Neural progenitor cell (in vitro differentiated cells): ENCODE data around the gene MRGPRX3. TPM values are rescaled to one million over a fixed set of nuclear protein-coding genes. Genes with fewer than 3 reads are reported as not detected.
A peak's percentile ranks its signal among the peaks of the same experiment; 100 is the strongest.

ENCODE experiments used
- DNase-seq: peaks from one replicate; pipeline ENCODE4 v3.0.0-alpha.2; 2016; ENCODE audit warnings: low spot score
- H2AFZ ChIP-seq: fragments of 200-600 bp; sonication (generic); replicated peaks from 2 replicates; pipeline ENCODE4 v1.6.1; 2016; ENCODE audit warnings: antibody characterized with exemption
- H3F3A ChIP-seq: fragments of 200-600 bp; sonication (generic); 2 replicates; pipeline ENCODE4 v1.6.1; 2016; ENCODE audit warnings: antibody characterized with exemption, low read depth
- H3K27ac ChIP-seq: fragments of 200-600 bp; sonication (generic); 2 replicates; pipeline ENCODE4 v1.5.1; 2016; ENCODE audit warnings: mild to moderate bottlenecking
- H3K27me3 ChIP-seq: fragments of 200-600 bp; sonication (generic); 2 replicates; pipeline ENCODE4 v1.6.1; 2016; ENCODE audit warnings: mild to moderate bottlenecking, moderate library complexity
- H3K36me3 ChIP-seq: fragments of 200-600 bp; sonication (generic); 2 replicates; pipeline ENCODE4 v1.5.1; 2016
- H3K4me1 ChIP-seq: fragments of 200-600 bp; sonication (generic); 2 replicates; pipeline ENCODE4 v1.6.1; 2016; ENCODE audit warnings: mixed run types
- H3K4me2 ChIP-seq: fragments of 200-600 bp; sonication (generic); 2 replicates; pipeline ENCODE4 v1.6.1; 2016
- H3K4me3 ChIP-seq: fragments of 200-600 bp; sonication (generic); 2 replicates; pipeline ENCODE4 v1.5.1; 2016
- H3K79me2 ChIP-seq: fragments of 200-600 bp; sonication (generic); 2 replicates; pipeline ENCODE4 v1.6.1; 2016; ENCODE audit warnings: low read depth
- H3K9ac ChIP-seq: fragments of 200-600 bp; sonication (generic); 2 replicates; pipeline ENCODE4 v1.6.1; 2016
- H3K9me3 ChIP-seq: fragments of 200-600 bp; sonication (generic); 2 replicates; pipeline ENCODE4 v1.5.1; 2016; ENCODE audit warnings: low read depth
- H4K20me1 ChIP-seq: fragments of 200-600 bp; sonication (generic); 2 replicates; pipeline ENCODE4 v1.6.1; 2016; ENCODE audit warnings: low read depth
- H3K27ac Mint-ChIP-seq: 3 replicates; pipeline ENCODE4 v1.8.0; 2021; ENCODE audit warnings: mixed read lengths
- H3K27me3 Mint-ChIP-seq: 2 replicates; pipeline ENCODE4 v1.8.0; 2022; ENCODE audit warnings: low read depth, mild to moderate bottlenecking, inconsistent platforms, moderate library complexity, mixed read lengths; ENCODE audit not compliant: insufficient read depth
- H3K36me3 Mint-ChIP-seq: 3 replicates; pipeline ENCODE4 v1.8.0; 2021; ENCODE audit warnings: mixed read lengths
- H3K4me1 Mint-ChIP-seq: 3 replicates; pipeline ENCODE4 v1.8.0; 2021; ENCODE audit warnings: mixed read lengths
- H3K4me3 Mint-ChIP-seq: 3 replicates; pipeline ENCODE4 v1.8.0; 2021; ENCODE audit warnings: mild to moderate bottlenecking, moderate library complexity, mixed read lengths
- H3K9me3 Mint-ChIP-seq: 3 replicates; pipeline ENCODE4 v1.8.0; 2020; ENCODE audit warnings: mixed read lengths
- CTCF ChIP-seq: fragments of 200-600 bp; sonication (generic); IDR thresholded peaks from 2 replicates; pipeline ENCODE4 v1.5.1; 2017; ENCODE audit warnings: antibody characterized with exemption, mild to moderate bottlenecking
- EZH2 ChIP-seq: fragments of 200-600 bp; sonication (generic); IDR thresholded peaks from 2 replicates; pipeline ENCODE4 v1.6.1; 2017; ENCODE audit warnings: antibody characterized with exemption, mild to moderate bottlenecking, moderate library complexity
- EZH2phosphoT487 ChIP-seq: fragments of 200-600 bp; sonication (generic); IDR thresholded peaks from 2 replicates; pipeline ENCODE4 v1.6.1; 2017; ENCODE audit warnings: antibody characterized with exemption
- total RNA-seq: library from RNA; depleted of rRNA; stranded (reverse); fragments of >200 nt; gene quantifications from 2 replicates; pipeline ENCODE4 v1.2.3, GENCODE V29; 2015; ENCODE audit warnings: low replicate concordance

The MRGPRX3 gene
- total RNA-seq, 1 donor from 2014 or later = not detected

DNA sequence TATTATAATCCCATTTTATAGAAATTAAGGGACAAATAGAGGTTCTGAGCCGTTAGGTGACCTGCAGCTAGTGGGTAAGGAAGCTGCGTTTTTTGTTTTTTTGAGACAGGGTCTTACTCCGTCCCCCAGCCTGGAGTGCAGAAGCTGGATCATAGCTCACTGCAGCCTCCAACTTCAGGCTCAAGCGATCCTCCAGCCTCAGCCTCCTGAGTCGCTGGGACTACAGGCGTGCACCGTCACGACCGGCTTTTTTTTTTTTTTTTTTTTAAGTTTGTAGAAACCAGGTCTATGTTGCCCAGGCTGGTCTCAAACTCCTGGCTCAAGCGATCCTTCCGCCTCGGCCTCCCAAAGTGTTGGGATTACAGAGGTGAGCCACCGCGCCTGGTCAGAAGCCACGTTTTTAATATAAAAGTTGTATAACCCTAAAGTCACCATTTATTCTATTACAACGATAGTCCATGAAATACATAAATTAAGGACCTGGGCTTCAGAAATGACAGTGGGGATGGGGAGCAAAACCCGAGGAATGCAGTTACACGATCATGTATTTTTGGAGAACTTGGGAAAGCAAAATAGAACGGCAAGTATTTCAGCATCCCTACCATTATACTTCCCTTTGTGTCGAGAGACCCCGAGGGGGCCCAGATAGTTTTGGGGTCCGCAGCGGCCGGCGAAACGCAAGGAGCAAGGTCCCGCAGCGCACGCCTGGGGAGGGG, 27.1 kb upstream of the MRGPRX3 start:
- Histone ChIP-seq H4K20me1 (peaks cover 22% of the 10 kb centered on the region), H3K4me2 (peak overlapping the region; percentile 75), H3K4me1 (peaks cover 9% of the 10 kb centered on the region), H3K4me3 (peak overlapping the region; percentile 100), H3K27ac (no peak overlapping the region), H3K36me3 (peaks cover 10% of the 10 kb centered on the region), H2AFZ (peak overlapping the region; percentile 97), H3K9ac (peak overlapping the region; percentile 90), H3F3A (no peaks in the 10 kb centered on the region), H3K79me2 (peaks cover 57% of the 10 kb centered on the region), H3K9me3 (no peaks in the 10 kb centered on the region), H3K27me3 (peaks cover 10% of the 10 kb centered on the region)
- no peaks in the 10 kb centered on the region for H3K27me3 Mint-ChIP-seq
- TF ChIP-seq EZH2 (no peak), CTCF (no peak), EZH2phosphoT487 (no peak)
- DNase-seq = no peak
- H3K27ac Mint-ChIP-seq = peak overlapping the region; percentile 76
- peak overlapping the region; percentile 97 for H3K4me3 Mint-ChIP-seq
- H3K36me3 Mint-ChIP-seq = peaks cover 14% of the 10 kb centered on the region
- peaks cover 8% of the 10 kb centered on the region for H3K4me1 Mint-ChIP-seq
- H3K9me3 Mint-ChIP-seq = no peaks in the 10 kb centered on the region

DNA sequence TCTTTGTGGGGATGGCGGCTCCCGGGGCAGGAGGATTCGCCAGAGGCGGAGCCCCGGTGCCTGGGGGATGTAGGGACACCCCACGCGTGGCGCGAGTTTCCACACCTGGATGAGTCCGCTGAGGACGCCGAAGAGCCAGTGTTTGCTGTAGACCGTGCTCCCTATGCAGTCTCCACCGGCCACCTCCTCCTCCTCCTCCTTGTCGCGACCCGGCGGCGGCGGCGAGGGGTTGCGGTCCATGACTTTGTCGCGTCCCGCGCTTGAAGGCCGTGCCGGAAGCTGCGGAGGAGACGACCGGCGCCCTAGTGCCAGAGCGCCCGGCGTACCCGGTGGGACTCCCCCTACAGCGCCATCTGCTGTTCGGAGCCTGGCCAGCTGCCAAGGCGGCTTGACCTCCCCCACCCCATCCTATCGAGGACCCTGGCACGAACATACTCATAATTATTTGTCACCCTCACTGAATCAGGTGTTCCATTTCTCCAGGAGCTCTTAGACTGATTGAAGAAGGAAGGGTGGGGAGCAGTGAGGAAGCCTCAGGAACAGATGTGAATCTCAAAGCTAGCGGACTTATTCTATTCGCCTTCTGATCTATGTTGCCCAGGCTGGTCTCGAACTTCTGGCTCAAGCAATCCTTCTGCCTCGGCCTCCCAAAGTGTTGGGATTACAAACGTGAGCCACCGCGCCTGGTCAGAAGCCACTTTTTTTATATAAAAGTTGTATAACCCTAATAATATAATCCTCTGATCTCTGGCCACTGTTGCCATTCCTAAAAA, 26.4 kb upstream of the MRGPRX3 start, which contains the start of gene SAAL1:
Gene SAAL1 (minus strand): TSS at position 281 of the 773 bp plus-strand sequence. CDS start 41 bp downstream, at position 240.
- H3K4me3 ChIP-seq = peak within 1 kb of the TSS; percentile 100
- peaks cover 18% of the 10 kb centered on the region for H4K20me1 ChIP-seq
- no peak within 1 kb of the TSS for H3K27ac ChIP-seq
- Mint-ChIP-seq H3K36me3 (peaks cover 14% of the 10 kb centered on the region), H3K4me1 (peaks cover 8% of the 10 kb centered on the region), H3K27me3 (no peaks in the 10 kb centered on the region), H3K4me3 (peak within 1 kb of the TSS; percentile 97), H3K27ac (peak within 1 kb of the TSS; percentile 76), H3K9me3 (no peaks in the 10 kb centered on the region)
- peaks cover 16% of the 10 kb centered on the region for H3K27me3 ChIP-seq
- H3K4me1 ChIP-seq = peaks cover 9% of the 10 kb centered on the region
- peaks cover 49% of the 10 kb centered on the region for H3K79me2 ChIP-seq
- no peak for TF ChIP-seq EZH2phosphoT487
- peak; percentile 90 for TF ChIP-seq CTCF
- TF ChIP-seq EZH2 = peak; percentile 46
- no peaks in the 10 kb centered on the region for H3F3A ChIP-seq
- H2AFZ ChIP-seq = peak within 1 kb of the TSS; percentile 97
- peak within 1 kb of the TSS; percentile 90 for H3K9ac ChIP-seq
- DNase-seq = peak; percentile 94
- H3K9me3 ChIP-seq = no peaks in the 10 kb centered on the region
- H3K4me2 ChIP-seq = peak within 1 kb of the TSS; percentile 75
- H3K36me3 ChIP-seq = peaks cover 10% of the 10 kb centered on the region

DNA sequence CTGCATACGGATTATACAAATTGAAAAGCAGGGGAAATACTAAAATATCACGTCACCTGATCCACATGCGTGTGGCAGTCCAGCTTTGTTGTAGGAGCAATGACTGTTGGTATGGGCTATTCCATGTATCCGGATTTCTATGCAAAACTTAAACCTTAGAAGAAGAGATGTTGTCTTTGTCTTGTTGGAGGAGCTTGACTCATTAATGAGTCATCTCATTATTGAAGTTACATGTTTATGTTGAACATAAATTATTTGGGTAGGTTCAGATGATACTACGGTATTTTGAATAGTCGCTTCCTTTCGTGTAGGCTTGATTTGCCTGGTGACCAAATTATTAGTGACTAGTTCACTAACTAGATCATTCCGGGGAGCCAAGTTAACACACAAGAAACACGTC, 25.7 kb upstream of the MRGPRX3 start:
- Histone ChIP-seq H3K4me2 (no peak overlapping the region), H3K27me3 (peaks cover 21% of the 10 kb centered on the region), H3K27ac (no peak overlapping the region), H2AFZ (peak overlapping the region; percentile 97), H3K9ac (no peak overlapping the region), H3K79me2 (peaks cover 42% of the 10 kb centered on the region), H3F3A (no peaks in the 10 kb centered on the region), H3K4me3 (no peak overlapping the region), H3K36me3 (peaks cover 10% of the 10 kb centered on the region), H4K20me1 (peaks cover 18% of the 10 kb centered on the region), H3K4me1 (peaks cover 9% of the 10 kb centered on the region), H3K9me3 (no peaks in the 10 kb centered on the region)
- Mint-ChIP-seq H3K4me3 (peak overlapping the region; percentile 97), H3K9me3 (no peaks in the 10 kb centered on the region), H3K27me3 (peaks cover 2% of the 10 kb centered on the region), H3K27ac (no peak overlapping the region), H3K4me1 (peaks cover 8% of the 10 kb centered on the region), H3K36me3 (peaks cover 7% of the 10 kb centered on the region)
- TF ChIP-seq EZH2 (no peak), CTCF (no peak), EZH2phosphoT487 (no peak)
- no peak for DNase-seq
